ENCODE results near the gene TMEM170A.
"Not testable (repeated sequence)": the region's sequence is repeated elsewhere in the genome, so short reads cannot be mapped to it uniquely, and the experiment has no call there.

TMEM170A gene

DNA sequence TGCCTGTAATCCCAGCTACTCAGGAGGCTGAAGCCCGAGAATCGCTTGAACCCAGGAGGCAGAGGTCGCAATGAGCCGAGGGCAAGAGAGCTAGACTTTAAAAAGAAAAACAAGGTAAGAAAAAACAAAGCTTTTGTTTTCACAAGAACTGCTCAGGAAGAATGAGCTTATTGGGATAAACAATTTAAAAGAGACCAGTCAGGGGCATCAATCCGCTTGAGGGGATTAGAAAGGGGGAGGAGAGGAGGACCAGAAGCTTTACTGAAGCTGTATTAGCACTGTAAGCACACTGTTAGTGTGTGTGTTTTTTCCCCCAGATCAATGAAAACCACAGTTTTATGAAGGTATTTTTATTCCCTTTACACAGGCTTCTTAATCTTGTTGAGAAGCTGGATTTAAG is 8.8 kb downstream of the TMEM170A start:
- no peak for DNase-seq (ENCODE audit: low read depth in 3 of 3, low spot score in 1 of 3)

- DNase-seq (ENCODE audit: low read depth in 3 of 3, low spot score in 1 of 3), result no peak
These were observed 11.9 kb downstream of the TMEM170A start for GRCh38 chr16:75452464-75453190.

GRCh38 chr16:75446416-75446815 is 18.1 kb downstream of the TMEM170A start:
- no peak for DNase-seq (ENCODE audit: low read depth in 3 of 3, low spot score in 1 of 3)

- DNase-seq (ENCODE audit: low read depth in 3 of 3, low spot score in 1 of 3), result no peak
These were observed 19.2 kb downstream of the TMEM170A start for GRCh38 chr16:75445298-75445697.

GRCh38 chr16:75443298-75443697 is 21.2 kb downstream of the TMEM170A start:
- no peak for DNase-seq (ENCODE audit: low read depth in 3 of 3, low spot score in 1 of 3)

DNA sequence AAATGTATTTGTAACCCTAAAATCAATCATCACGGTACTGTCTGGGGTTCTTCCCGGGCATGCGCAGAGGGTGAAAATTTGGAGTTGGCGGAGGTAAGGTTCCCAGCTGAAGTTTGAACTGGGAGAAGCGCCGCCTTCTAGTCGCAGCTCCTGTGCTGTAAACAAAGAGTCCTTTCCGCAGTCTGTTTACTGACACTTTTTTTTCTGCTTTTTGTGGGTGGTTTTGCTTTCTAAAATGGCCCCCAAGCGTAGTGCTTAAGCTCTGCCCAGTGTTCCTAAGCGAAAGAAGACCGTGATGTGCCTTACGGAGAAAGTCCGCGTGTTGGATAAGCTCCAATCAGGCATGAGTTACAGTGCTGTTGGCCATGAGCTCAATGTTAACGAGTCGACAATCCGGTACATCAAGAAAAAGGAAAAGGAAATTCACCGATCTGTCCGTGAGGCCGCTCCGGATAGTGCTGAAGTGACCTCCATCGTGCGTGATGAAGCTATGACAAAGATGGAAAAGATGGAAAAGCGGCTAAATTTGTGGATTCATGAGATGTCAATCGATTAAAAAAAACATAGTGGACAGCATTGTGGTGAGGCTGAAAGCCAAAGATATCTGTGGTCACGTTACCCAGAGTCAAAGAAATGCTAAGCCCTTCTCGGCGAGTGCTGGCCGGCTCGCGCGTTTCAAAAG is 30.6 kb downstream of the TMEM170A start:
- peak in 1 of 3 donors; percentile 54 for DNase-seq (ENCODE audit: low read depth in 3 of 3, low spot score in 1 of 3)

DNA sequence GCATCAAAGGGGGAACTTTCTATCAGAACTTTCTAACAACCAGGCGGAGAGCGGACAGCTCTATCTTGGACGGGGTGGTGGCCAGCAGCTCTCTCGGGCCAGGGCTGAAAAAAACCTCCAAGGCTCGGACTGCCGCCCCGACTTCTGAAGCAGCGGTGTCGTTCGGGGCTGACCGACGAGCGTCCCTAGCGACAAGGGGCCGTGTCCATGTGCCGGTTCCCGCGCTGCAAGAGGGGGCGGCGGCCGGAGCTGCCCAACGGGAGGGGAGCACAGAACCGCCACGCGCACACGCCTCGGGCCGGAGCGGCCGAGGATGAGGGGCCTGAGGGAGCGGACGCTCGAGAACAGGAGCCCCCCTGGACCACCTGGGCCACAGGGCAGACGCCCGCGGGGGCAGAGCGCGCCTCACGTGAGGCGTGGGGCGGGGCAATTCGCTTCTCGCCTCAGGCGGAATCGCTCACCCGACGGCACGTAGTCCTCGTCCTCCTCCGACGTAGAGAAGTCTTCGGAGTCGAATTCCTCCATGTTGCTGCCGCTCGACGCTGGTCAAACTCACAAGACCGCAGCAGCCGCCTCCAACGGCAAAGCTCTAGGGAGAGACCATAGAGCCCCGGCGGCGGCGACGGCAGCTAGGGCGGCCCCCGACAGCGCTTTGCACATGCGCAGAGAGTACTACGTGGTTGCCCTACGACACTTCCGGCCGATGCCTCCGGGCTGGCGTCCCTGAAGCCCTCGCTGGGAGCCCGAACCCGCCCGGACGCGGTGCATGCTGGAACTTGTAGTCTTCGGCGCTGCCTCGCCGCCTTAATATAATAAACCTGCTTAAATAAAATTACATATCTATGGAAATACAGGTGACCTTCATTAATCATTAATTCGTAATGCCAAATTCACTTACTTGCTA is 31.4 kb downstream of the TMEM170A start, which contains the start of gene CFDP1:
TSS of gene CFDP1 (minus strand) at position 676 of the 904 bp plus-strand sequence. CDS start at position 525, 151 bp downstream.
- DNase-seq (ENCODE audit: low read depth in 3 of 3, low spot score in 1 of 3), result peak; percentile 86 to 90 (median 89)

- no peak for DNase-seq (ENCODE audit: low read depth in 3 of 3, low spot score in 1 of 3)
These were observed 34.7 kb downstream of the TMEM170A start for GRCh38 chr16:75429621-75430403.

DNA sequence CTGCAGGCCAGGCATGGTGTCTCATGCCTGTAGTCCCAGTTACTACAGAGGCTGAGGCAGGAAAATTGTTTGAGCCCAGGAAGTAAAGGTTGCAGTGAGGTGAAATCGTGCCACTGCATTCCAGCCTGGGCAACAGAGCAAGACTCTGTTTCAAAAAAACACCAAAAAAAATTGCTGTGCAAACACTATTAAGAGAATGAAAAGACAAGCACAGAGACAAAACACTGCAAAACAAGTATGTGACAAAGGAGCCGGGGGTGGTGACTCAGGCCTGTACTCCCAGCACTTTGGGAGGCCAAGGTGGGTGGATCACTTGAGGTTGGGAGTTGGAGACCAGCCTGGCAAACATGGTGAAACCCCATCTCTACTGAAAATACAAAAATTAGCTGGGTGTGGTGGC is 38.0 kb downstream of the TMEM170A start:
- not testable (repeated sequence) for DNase-seq (ENCODE audit: low read depth in 3 of 3, low spot score in 1 of 3)

DNA sequence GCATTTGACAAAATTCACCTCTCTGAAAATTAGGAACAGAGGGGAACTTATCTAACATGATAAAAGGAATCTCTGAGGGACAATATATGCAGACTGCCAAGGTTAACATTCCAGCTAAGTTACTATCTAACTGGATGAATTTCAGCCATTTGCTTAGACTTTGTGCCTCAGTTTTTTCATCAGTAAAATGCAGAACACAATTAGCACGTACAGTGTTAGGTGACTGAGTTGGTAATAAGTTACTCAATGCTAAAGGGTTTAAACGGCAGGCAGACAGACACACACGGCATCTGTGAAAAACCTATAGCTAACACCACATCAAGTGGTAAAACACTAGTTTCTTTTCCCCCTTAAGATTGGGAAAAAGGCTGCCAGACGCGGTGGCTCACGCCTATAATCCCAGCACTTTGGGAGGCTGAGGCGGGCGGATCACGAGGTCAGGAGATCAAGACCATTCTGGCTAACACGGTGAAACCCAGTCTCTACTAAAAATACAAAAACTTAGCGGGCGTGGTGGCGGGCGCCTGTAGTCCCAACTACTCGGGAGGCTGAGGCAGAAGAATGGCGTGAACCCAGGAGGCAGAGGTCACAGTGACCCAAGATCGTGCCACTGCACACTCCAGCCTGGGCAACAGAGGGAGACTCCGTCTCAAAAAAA is 40.3 kb downstream of the TMEM170A start:
- DNase-seq (ENCODE audit: low read depth in 3 of 3, low spot score in 1 of 3), result not testable (repeated sequence)

DNA sequence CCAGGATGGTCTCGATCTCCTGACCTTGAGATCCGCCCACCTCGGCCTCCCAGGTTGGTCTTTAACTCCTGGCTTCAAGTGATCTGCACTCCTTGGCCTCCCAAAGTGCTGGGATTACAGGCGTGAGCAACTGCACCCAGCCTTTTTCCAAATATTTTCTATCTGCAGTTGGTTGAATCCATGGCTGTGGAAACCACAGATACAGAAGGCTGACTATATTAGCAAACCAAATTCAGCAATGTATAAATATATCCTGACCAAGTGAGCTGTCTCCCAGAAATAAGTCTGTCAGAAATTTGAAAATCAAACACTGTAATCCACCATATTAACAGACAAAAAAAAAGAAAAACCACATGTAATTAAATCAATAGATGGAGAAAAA is 40.8 kb downstream of the TMEM170A start:
- DNase-seq (ENCODE audit: low read depth in 3 of 3, low spot score in 1 of 3), result no peak

DNA sequence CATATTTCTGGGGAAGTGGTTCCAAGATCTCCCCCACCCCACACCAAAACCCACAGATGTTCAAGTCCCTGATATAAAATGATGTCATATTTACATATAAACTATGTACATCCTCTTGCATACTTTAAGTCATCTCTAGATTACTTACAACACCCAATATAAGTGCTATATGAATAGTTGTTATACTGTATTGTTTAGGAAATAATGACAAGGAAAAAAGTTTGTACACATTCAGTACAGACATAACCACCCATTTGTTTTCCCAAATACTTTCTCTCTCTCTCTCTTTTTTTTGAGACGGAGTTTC is 42.7 kb downstream of the TMEM170A start:
- DNase-seq (ENCODE audit: low read depth in 3 of 3, low spot score in 1 of 3), result no peak

DNA sequence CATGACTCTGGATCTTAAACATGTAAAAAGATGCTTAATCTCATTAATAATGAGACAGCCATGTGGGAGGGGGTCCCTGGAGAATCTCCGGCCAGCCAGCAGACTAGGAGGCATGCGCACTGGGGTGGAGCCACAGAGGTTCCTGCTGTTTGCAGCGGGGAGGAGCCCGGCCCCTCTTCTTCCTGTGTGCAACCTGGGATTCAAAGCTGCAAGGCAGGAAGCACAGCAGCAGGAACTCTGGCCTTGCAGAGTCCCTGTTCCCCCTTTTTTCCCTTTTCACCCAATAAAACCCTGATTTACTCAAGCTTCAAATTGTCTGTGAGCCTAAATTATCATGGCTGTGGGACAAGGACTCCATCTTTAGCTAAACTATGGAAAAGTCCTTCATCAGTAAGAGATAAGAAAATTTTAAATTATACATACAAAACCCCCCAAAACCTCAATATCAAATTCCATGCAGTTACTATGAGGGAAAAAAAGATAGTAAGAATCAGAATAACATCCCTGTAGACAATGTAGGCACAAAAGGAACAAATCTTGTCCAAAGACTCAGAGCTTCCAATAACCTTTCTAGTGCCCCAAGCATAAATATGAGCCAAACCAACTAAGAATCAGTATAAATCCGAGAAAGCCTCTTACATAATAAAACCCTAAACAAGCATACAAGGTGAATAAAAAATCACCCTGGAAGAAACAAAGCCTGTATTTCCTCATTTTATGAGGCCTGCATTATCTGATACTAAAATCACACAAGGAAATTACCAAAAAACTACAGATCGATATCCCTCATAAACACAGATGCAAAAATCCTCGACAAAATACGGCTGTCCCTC is 43.3 kb downstream of the TMEM170A start:
- no peak for DNase-seq (ENCODE audit: low read depth in 3 of 3, low spot score in 1 of 3)

DNA sequence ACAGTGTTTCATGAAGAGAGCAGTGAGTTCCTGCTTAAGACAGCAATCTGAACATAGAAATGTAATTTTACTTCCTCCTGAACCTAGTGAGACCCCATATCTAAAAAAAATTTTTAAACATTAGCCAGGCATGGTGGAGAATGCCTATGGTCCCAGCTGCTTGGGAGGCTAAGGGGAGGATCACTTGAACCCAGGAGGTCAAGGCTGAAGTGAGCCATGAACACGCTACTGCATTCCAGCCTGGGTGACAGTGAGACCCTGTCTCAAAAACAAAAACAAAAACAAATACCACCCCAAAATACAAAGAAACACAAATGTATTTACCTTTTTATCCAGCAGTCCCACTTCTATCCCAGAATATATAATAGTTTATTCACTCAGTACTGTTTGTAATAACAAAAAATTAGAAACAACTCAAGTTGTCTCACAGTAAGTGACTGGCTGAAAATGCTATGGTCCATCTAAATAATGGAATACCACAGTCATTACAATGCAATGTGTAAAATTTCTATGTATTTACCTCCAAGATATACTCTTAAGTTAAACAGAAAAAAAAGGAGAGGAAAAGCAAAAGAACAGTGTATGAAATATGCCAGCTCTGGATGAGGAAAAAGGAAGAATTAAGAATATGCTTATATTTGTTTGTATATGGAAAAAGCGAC is 47.5 kb downstream of the TMEM170A start:
- DNase-seq (ENCODE audit: low read depth in 3 of 3, low spot score in 1 of 3), result no peak

DNA sequence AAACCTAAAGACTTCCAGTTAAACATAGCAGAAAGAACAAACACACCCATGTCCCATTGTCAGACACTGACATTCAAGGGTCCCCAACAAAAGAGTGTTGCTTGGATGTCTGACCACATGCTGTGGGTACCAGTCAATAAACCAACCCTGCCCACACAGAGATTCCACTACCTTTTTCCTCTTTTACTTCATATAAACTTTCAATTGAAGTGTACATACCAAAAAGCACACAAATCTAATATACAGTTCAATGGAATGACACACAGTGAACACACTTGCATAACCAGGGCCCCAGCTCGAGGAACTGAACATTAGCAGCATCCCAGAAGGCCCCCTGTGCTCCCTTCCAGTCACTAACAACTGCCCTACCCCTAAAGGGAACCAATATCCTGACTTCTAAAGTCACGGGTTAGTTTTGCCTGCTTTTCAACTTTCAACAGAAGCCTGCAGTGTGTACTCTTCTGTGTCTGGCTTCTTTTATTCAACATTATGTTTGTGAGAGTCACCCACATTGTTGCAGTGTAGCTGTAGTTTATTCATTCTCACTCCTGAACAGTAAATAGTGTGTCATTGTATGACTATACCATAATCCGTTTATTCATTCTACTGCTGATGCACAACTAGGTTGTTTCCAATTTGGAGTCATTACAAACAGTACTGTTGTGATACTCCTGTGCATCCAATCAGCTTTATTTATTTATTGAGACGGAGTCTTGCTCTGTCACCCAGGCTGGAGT is 49.2 kb downstream of the TMEM170A start:
- DNase-seq (ENCODE audit: low read depth in 3 of 3, low spot score in 1 of 3), result no peak

DNA sequence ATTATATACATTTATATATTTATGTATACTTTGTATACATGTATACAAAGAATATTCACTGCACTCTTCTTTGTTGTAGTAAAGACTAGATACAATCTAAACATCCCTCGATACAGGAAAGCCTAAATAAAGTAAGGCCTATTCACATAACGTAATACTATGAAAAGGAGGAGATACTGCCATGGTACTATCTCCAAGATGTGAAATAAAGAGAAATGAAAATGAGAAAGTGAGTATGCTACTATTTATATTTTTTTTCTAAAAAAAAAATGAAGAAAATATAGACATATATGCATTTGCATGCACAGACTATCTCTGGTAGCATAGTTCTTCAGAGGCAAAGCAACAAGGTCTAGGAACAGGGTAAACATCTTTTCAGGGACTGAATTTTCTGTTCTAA is 50.5 kb downstream of the TMEM170A start:
- no peak for DNase-seq (ENCODE audit: low read depth in 3 of 3, low spot score in 1 of 3)

DNA sequence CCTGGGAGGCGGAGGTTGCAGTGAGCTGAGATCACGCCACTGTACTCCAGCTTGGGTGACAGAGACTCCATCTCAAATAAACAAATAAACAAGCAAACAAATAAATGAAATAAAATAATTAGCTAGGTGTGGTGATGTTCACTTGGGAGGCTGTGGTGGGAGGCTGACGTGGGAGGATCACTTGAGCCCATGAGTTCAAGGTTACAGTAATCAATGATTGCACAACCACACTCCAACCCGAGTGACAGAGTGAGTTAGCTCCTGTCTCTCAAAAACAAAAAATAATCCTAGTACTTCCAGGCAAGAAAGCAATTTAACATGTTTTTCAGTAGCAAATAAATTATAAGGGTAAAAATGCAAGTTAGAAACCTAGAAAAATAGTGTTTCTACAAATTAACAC is 57.5 kb downstream of the TMEM170A start:
- DNase-seq (ENCODE audit: low read depth in 3 of 3, low spot score in 1 of 3), result no peak

DNA sequence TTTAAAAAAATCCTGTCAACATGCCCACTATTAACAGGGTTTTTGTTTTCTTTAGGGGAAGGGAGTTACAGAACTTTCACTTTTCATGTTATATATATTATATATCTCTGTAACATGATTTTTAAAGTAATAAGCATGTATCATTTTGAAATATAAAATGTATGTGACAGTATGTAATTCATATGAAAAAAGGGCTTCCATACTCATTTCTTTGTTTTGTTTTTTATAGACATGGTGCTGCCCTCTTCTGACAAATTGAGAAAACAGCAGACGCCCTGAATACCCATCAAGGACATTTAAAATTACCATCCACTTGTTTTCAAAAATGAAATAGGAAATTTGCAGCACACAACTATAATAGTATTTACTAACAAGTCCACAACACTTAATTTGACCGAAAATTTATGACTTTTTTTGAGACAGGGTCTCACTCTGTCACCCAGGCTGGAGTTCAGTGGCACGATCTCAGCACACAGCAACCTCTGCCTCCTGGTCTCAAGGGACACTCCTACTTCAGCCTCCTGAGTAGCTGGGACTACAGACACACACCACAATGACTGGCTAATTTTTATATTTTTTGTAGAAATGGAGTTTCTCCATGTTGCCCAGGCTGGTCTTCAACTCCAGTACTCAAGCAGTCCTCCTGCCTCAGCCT is 61.5 kb downstream of the TMEM170A start:
- DNase-seq (ENCODE audit: low read depth in 3 of 3, low spot score in 1 of 3), result no peak
